SKM-1 (cell line): Measurements from ENCODE around the gene BSDC1.

Source experiments
- DNase-seq: peaks from one replicate; lab custom pipeline; 2025; ENCODE audit not compliant: unreplicated experiment; lab: John Stamatoyannopoulos, UW

BSDC1 gene

DNA sequence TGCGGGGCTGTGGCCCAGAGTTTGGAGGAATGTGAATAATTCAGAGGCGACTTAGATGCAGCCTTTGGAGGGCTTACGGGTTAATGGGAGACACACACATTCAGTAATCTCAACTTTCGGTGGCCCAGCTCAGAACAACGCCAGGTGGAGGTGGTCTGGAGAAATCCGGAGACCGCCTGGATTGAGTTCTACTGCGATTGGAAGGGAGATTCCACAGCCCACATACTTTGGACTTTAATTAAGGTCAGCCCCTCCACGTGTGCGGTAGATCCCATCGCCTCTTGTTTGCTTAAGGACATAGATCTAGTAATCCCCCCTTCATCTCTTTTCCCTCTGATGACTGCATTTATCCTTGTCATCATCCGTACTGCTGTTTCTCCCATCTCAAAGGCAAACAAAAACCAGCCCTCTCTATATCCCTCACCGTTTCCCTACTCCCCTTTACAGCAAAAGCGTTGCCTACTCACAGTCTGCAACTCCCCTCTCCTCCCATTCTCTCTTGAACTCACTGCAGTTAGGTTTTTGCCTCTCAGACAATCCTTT lies 720 bp upstream of the BSDC1 start:
- DNase-seq = no peak

DNA sequence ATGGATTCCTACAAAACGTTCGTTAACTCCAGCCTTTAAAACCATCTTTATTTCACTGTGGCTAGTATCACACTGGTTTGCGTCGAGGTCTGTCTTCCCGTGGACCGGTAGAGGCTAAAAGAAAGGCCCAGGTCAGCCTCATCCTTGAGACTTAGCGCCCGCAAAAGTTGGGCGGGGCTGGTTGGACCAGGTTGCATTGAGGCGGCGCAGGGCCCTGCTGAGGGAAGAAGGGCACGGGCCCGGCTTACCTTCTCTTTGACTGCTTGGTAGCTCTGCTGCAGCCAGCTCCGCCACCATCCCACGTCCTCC lies 455 bp downstream of the BSDC1 start:
- no peak for DNase-seq

DNA sequence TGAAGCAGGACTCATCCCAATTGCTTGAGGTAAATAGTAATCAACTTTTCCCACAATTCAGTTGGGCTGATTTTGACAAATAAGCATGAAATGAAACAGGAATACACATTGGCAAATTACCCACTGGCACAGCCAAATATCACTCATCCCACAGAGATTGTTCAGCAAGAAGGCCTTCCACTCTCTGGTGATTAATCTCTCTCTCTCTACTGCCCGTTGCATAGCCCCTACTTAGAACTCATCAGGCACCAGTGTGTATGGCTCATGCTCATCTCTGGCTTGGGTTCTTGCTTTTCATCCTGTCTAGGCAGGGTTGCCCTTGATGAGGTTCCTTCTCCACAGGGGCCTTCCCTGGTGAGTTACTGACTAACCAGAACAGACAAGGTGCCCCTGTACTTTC lies 1.1 kb downstream of the BSDC1 start:
- no peak for DNase-seq

DNA sequence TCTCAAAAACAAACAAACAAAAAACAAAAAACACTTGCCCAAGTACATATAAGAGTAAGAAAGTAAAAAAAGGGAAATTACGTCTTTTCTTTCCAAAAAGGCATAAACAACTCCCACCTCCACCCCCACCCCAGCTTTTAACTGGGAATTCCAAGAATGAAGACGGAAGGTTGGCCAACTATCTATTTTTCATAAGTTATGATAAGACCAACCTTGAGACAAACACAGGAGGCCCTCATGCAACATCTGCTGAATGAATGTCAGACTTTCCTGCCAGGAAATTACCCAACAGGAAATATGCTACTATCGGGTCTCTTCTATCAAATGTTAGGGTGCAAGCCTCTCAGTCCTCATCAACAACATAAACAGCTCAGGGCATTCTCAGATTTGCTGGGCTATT lies 1.9 kb downstream of the BSDC1 start:
- DNase-seq = no peak

DNA sequence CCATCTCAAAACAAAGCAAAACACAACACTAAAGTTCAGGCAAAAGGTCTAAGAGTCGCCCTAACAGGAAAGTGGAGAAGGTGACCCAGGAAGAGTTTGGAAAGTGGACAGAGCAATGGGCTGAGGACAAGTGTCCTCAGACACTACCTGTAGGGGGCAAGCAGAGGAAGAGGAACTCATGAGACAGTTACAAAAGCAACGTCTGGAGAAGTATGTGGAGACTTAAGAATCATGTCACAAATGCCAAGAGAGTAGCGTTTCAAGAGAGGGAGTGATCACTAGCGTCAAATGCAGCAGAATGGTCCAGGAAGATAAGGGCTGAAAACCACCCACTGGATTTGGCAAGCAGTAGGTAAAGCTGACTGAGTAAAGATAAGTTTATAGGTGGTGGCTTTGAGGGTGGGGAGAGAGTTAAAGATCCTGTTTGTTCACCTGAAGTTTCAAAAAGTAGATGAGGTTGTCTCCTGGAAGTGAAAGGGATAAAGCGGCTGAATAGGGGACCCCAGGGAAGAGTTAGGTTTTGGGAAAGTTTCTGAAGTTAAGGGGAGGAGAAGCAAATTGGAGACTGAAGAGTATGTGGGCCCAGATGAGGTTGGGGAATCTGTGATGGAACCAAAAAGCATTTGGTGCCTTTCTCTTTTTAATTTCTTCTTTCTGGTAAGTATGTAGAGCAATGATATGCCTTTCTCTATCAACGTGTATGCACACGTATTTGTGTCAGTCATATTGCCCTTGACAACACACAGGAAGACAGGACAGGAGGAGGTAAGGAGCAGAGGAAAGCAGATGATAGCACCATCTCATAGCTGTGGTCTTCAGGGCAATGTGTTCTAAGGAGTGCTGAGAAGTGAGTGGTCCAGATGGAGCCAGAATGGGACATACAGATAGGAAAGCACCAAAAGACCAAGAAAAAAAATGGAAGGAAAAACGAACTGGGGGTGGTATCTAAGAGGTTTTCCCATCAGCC lies 3.1 kb downstream of the BSDC1 start:
- no peak for DNase-seq

DNA sequence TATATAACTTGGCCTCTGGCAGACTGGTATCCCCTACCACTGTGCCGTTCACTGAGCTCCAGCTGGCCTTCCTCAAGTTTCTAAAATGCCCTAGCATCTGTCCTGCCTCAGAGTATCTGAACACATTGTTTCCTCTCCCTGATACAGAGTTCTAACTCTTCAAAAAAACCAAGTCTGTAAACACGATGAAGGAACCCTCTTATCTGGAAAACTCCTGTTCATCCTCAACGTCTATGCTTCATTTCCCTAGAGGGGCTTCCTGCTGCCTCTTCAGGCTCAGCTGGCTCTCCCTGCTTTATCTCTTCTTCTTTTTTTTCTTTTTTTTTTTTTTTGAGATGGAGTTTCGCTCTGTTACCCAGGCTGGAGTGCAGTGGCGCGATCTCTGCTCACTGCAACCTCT lies 5.6 kb downstream of the BSDC1 start:
- no peak for DNase-seq

DNA sequence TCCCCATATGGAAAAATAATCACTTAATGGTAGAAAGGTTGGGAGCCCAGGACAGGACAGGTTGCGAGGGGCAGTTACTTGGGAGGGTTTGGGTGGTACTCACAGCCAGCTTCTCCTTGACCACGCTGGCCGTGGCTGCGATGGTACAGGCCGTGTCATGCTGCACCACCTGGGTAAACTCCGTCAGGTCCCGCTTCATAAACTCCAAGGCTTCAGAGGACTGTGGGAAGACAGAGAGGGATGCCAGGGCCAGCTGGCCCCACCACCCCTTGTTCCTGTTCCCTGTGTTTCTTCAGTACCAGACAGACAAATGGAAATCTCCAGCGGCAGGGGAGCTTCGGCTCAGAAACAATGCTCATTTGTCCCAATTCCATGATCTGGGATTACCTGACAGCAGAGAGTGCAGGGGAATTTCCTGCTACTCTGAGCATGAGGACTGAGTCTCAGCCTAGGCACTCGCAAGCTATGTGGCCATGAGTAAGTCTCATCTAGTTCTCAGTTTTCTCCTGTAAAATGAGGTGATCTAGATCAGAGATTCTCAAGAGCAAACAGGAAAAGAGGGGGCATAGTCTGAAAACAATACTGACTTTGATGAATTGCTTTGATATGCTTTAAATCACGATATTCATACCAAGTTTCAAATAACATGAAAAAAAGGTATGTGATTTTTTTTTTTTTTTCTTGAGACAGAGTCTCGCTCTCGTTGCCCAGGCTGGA lies 7.4 kb downstream of the BSDC1 start:
- no peak for DNase-seq

DNA sequence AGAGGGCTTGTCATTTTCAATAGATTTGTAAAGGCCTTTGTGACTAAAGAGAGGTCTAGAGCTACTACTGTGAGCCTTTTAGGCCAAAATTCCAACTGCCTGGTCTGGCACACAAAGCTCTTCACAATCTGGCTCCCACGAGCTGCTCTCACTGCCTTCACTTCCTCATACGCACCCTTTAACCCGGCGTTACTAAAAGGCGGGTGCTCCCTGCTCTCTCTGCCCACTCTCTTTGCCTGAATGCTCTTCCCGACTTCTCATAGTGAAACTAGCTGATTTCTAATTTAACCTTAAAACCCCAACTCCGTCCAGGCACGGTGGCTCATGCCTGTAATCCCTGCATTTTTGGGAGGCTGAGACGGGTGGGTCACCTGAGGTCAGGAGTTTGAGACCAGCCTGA lies 14.2 kb downstream of the BSDC1 start:
- DNase-seq = no peak

DNA sequence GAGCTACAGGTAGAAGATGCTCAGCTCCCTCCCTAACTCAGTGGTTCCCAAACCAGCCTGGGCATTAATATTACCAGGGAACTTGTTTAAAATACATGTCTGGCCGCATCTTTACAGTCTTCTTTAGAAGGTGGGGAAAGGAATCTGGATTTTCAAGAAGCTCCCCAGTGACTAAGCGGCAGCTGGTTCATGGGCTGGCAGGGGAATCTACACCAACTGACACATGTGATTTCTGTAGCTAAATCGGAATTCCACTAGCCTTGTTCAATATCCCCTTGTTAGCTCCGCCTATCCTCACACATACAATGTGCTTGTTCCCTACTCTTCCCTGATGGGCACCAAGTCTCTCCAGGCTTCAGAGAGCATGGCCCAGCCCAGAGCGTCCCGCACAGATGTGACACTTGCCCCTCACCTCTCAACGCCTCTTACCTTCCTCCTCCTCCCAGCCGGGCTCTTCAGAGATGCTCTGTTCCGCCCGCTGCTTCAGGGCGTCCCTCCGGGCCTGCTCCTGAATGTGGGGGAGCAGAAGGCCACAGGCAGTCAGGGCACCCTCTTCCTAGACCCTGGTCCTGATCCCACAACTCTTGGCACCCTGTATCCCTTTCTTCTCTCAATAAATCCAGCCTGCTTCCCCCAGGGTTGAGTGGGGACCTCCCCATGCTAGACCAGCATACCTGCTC lies 16.6 kb downstream of the BSDC1 start:
- no peak for DNase-seq

DNA sequence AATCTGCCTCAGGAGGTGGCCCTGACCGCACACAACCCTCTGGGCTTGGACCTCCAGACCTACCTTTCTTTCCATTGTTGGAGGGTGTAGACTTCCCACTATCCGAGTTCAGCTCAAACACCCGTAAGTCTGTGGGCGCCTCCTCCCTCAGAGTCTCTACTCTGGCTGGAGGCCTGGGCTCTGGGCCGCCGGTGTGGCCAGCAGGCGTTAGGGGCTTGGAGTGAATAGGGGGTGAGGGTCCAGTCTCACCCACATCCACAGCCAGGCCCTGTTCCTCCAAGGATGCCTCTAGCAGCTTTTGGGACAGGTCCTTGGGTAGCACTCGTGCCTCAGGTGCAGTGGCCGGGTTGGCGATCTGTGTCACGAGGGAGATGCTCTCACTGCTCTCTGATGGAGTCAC lies 18.0 kb downstream of the BSDC1 start:
- DNase-seq = no peak

DNA sequence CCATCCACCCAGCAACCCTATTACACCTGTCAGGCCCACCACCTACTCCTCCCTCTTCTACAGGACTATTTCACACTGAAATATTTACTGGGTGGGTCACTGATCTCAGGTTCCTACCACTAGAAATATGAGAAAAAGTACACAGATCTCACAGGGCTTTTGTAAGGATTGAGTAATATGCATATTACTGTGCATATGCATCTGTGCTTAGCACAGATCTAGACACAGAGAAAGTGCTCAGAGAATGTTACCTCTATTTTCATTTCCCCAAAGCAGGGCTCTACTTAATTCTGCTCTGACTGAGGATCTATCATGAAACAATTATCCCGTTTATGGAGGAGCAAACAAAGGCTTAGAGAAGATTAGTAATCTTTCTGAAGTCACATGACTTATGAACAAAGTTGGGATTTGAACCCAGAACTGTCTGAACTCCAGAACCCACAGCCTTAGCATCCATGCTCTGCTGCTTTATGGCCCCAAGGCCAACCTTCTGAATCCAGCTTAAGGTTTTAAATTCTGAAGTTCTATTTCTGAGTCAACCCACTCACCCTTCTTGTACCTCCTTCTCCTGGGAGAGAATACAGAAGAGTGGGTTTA lies 20.1 kb downstream of the BSDC1 start:
- DNase-seq = no peak

DNA sequence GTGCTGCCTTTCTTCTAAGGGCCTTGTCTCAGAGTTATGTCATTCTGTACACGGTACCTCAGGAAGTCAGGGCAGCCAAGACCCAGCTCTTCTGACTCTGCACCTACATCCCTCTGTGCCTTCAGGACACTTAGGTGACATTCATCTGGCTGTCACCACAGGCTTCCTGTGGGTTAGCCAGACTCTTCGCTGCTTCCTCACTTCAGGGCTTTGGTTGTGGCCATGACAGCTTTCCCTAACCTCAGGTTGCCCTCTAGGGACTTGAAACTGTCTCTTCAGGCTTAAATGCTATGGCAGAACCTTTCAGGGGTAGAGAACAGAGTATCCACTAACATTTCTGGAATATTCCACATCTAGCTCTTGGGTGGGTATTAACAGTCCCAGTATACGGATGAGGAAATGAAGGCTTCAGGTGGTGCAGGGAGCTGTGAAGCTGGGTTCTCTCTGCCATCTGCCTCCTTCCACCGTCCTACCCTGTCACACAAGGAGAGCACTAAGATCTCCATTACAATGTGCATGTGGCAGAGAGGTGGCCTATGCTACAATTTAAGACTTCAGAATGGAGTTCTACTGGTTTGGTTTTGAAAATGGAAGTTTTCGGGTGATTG lies 22.0 kb downstream of the BSDC1 start:
- DNase-seq = peak; percentile 80

DNA sequence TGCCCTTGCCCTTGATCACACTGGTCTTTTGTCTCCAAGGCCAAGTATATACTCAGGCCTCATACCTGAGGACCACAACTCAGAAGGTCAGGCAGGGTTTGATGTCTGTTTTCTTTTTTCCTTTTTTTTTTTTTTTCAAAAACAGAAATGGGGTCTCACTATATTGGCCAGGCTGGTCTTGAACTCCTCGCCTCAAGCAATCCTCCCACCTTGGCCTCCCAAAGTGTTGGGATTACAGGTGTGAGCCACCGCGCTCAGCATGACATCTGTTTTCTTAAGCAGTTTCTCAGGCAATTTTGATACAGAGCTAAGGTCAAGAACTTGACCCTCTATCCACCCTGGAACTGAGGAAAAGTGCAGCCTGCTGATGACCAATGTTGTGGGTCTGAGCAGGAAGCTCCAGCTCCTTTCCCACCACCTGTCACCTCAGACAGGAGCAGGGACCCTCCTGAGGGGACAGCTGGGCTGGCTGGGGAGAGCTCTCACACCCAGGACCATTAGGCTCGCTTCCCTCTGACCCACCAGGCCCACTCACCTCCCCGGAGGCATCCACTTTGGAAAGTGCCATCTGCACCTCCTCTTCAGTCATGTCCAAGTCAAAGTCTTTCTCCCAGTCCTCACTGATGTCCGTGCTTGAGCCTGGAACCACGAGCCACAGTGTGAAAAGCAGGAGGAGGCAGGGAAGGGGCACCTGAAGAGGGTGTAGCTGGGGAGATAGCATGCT lies 26.2 kb downstream of the BSDC1 start:
- DNase-seq = no peak

DNA sequence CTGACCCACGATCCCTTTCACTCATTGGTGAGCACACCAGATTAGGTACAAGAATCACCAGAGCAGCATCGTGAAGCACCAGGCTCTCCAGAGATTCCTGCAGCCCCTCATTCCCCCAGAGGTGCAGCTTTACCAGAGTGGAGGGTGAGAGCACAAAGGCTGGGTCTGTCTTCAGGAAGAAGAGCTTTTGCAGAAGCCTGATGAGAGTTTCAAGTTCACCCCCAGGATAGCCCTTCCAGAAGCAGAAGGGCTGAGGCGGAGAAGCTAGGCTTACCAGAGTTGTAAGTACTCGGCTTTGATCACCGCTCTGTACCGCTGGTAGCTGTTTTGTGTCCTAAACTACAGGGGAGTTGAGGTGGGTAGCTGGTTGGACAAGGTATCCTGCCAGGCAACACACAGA lies 28.8 kb downstream of the BSDC1 start:
- no peak for DNase-seq

DNA sequence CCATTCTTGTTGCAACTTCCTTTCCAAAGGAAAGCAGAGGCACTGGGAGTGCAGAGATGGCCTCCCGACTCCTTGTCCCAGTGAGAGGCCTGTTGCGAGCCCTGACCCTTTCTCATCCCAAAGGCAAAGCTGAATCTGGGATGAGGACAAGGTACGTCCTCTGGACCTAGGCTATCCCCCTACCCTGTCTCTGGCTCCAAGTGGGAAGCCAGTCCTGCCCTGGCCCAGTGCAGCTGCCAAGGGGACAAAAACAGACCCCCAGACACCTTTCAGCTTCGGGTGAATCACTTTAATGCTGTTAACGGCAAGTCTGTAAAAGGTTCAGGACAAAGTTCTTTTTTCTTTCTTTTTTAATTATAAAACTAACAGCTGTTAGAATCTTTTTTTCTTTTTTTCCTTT lies 29.4 kb downstream of the BSDC1 start:
- no peak for DNase-seq

DNA sequence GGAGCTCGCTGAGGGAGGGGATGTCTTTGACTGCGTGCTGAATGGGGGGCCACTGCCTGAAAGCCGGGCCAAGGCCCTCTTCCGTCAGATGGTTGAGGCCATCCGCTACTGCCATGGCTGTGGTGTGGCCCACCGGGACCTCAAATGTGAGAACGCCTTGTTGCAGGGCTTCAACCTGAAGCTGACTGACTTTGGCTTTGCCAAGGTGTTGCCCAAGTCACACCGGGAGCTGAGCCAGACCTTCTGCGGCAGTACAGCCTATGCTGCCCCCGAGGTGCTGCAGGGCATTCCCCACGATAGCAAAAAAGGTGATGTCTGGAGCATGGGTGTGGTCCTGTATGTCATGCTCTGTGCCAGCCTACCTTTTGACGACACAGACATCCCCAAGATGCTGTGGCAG lies 30.5 kb downstream of the BSDC1 start:
- no peak for DNase-seq

DNA sequence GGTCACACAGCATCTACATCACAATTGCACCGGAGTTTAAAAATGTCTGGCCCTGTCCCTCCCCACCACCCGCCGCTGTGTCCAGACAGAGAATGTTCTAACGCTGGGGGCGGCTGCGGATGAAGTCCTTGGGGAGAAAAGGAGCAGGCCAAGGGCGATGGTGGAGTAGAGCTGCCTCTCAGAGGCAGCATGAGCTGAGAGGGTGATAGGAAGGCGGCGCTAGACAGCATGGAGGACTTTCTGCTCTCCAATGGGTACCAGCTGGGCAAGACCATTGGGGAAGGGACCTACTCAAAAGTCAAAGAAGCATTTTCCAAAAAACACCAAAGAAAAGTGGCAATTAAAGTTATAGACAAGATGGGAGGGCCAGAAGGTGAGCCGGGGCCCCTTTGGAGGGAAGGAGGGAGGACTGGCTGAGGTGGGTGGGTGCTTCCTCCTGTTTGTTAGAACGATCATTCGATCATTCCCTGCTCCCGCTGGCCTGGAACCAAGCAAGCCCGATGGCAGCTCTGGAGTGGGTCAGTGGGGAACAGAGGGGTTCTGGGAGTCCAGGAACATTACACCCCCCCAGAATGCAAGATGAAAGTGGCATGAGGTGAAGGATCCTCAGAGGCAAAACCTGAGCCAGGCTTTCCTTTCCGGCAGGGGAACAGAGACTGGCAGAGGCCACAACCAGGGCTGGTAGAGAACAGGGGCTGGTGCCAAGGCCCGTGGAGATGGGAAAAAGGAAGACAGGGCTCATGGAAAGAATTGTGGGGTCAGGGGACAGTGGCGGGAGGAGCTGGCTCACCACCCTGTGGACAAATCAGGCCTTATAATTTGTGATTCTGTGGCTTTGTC lies 31.5 kb downstream of the BSDC1 start, which contains the start of the genes FAM229A and TSSK3:
FAM229A (minus strand) TSS at position 12 of the 840 bp plus-strand sequence. CDS start 394 bp downstream, outside the sequence.
TSSK3 (plus strand) TSS at position 66 of the 840 bp plus-strand sequence; CDS start at position 229, 163 bp downstream.
- DNase-seq = no peak

DNA sequence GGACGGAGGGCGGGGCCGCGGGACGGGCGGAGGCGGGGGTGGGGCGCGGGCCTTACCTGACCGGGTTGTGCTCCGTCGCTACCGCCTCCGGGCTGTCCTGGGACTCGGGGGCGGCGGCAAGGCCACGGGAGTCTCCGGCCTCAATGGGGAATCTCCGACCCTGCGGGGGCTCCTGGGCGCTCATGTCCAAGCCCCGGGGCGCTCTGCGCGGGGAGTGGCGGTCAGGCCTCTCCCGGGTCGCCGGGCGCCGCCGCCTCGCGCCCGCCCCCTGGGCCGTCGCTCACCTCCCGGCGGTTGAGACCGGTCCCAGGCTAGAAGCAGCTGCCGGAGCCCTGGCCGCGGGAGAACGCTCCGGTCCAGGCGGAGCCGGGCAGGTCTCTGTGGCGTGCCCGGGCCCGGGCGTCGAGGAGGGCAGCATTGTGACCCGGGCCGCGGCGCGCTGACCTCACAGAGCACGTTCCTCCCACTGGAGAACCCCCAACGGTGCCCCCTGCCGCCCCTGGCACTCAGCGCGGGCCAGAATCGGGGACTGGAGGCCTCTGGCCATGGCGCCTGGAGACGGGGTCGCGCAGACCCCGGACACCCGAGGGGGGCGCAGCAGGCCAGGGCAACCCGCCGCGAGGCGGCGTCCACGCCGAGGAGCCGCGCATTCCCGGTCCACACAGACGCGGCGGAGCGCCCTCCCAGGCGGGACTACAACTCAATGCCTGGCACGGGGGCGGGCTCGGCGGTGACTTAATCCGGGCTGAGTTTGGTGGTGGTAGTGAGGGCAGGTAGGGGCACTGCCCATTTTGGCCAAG lies 32.4 kb downstream of the BSDC1 start:
- DNase-seq = no peak
